ENCODE data around the gene AMOTL2.

GRCh38 chr3:134376385-134376765 is 2.1 kb upstream of the AMOTL2 start:
- no peak for TF ChIP-seq CTCF (conservative IDR thresholded peaks at IDR 0.05 in 1 of 2, IDR thresholded peaks at IDR 0.05 in 1 of 2; ENCODE audit: extremely low read depth in 1 of 2, insufficient read depth in 1 of 2, low read depth in 1 of 2, low read length in 2 of 2)
- TF ChIP-seq EZH2 (IDR thresholded peaks at IDR 0.05; ENCODE audit: borderline replicate concordance, low read length) = no peak
